Inferior parietal cortex (tissue), 1 donor: ENCODE data around the gene ABHD12.

Source experiments
- DNase-seq: peaks from one replicate; pipeline ENCODE4 v3.0.0-alpha.2; 2016; ENCODE audit errors: extremely low spot score

ABHD12 gene

GRCh38 chr20:25257130-25257529, 133.5 kb downstream of the ABHD12 start:
- DNase-seq, result no peak

GRCh38 chr20:25256226-25256859, 134.3 kb downstream of the ABHD12 start:
- no peak for DNase-seq

GRCh38 chr20:25254986-25255680, 135.5 kb downstream of the ABHD12 start:
- DNase-seq, result no peak

GRCh38 chr20:25254571-25254970, 136.1 kb downstream of the ABHD12 start:
- DNase-seq, result no peak

GRCh38 chr20:25253606-25254275, 136.9 kb downstream of the ABHD12 start:
- DNase-seq, result no peak

GRCh38 chr20:25252686-25253421, 137.8 kb downstream of the ABHD12 start:
- no peak for DNase-seq

GRCh38 chr20:25252230-25252651, 138.4 kb downstream of the ABHD12 start:
- DNase-seq, result no peak

- no peak for DNase-seq
These were observed 139.1 kb downstream of the ABHD12 start for GRCh38 chr20:25251558-25251957.

- no peak for DNase-seq
These were observed 139.6 kb downstream of the ABHD12 start for GRCh38 chr20:25251019-25251418.

- DNase-seq, result no peak
These were observed 140.1 kb downstream of the ABHD12 start for GRCh38 chr20:25250508-25250907.
